SK-N-SH (cell line): ENCODE results near the gene ARRDC3. TPM values are rescaled to one million over a fixed set of nuclear protein-coding genes. Genes with fewer than 3 reads are reported as not detected.

Experiments
- CTCF ChIA-PET: fragments of 300-600, 350-600 bp; formaldehyde crosslinking; extraction: SDS; loops from one replicate; lab custom pipeline; 2021; lab: Yijun Ruan, JAX
- POLR2A ChIA-PET: fragments of 350-600 bp; sonication (Branson Sonifier 250); formaldehyde crosslinking; extraction: SDS; loops from one replicate; lab custom pipeline; 2020; ENCODE audit warnings: antibody characterized with exemption, inconsistent platforms; lab: Yijun Ruan, JAX
- DNase-seq: peaks from one replicate; pipeline ENCODE4 v3.0.0; 2012
- H2AFZ ChIP-seq: fragments of 200-600 bp; sonication (generic); 2 replicates; pipeline ENCODE4 v1.8.1; 2016; ENCODE audit warnings: antibody characterized with exemption, mild to moderate bottlenecking, low read depth
- H3F3A ChIP-seq: fragments of 200-600 bp; sonication (generic); replicated peaks from 2 replicates; pipeline ENCODE3; 2016; ENCODE audit warnings: antibody characterized with exemption, mild to moderate bottlenecking; ENCODE audit not compliant: insufficient read depth
- H3K27ac ChIP-seq, 2 experiments: fragments of 200-500 bp in 1 of 2; fragments of 200-600 bp in 1 of 2; sonication (Bioruptor generic) in 1 of 2; sonication (generic), shearing (Covaris generic) in 1 of 2; 2 replicates each; pipeline versions ENCODE4 v1.5.1 to v1.6.1; 2014 to 2016; ENCODE audit warnings: low read depth in 2 of 2, inconsistent platforms in 1 of 2, low read length in 1 of 2, mild to moderate bottlenecking in 1 of 2, mixed read lengths in 1 of 2
- H3K27me3 ChIP-seq: fragments of 200-600 bp; sonication (generic), shearing (Covaris generic); 2 replicates; pipeline ENCODE4 v1.6.1; 2016; ENCODE audit warnings: mixed run types; ENCODE audit not compliant: insufficient read depth
- H3K36me3 ChIP-seq, 2 experiments: fragments of 200-500 bp in 1 of 2; fragments of 200-600 bp in 1 of 2; sonication (Bioruptor generic) in 1 of 2; sonication (generic) in 1 of 2; replicated peaks in 1 of 2; 2 replicates each; pipeline versions ENCODE3 to v1.5.1; 2014 to 2016; ENCODE audit warnings: low read length in 1 of 2, mild to moderate bottlenecking in 1 of 2; ENCODE audit not compliant: insufficient read depth in 2 of 2, control insufficient read depth in 1 of 2
- H3K4me1 ChIP-seq, 2 experiments: fragments of 200-500 bp in 1 of 2; fragments of 200-600 bp in 1 of 2; sonication (Bioruptor generic) in 1 of 2; sonication (generic), shearing (Covaris generic) in 1 of 2; 2 replicates each; pipeline versions ENCODE4 v1.5.1 to v1.6.1; 2014 to 2016; ENCODE audit warnings: low read depth in 1 of 2, low read length in 1 of 2, mixed run types in 1 of 2; ENCODE audit not compliant: insufficient read depth in 2 of 2, control insufficient read depth in 1 of 2
- H3K4me2 ChIP-seq: fragments of 200-600 bp; sonication (generic), shearing (Covaris generic); 2 replicates; pipeline ENCODE4 v1.6.1; 2017; ENCODE audit warnings: mixed run types
- H3K4me3 ChIP-seq, 2 experiments: fragments of 200-500 bp in 1 of 2; fragments of 200-600 bp in 1 of 2; sonication (Bioruptor generic) in 1 of 2; sonication (generic), shearing (Covaris generic) in 1 of 2; 2 replicates each; pipeline versions ENCODE4 v1.5.1 to v1.8.1; 2014 to 2016; ENCODE audit warnings: low read depth in 2 of 2, inconsistent platforms in 1 of 2, low read length in 1 of 2, mild to moderate bottlenecking in 1 of 2, mixed read lengths in 1 of 2, moderate library complexity in 1 of 2
- H3K79me2 ChIP-seq: fragments of 200-600 bp; sonication (generic); 2 replicates; pipeline ENCODE4 v1.8.1; 2017; ENCODE audit warnings: mild to moderate bottlenecking; ENCODE audit not compliant: insufficient read depth
- H3K9ac ChIP-seq: fragments of 200-600 bp; sonication (generic); 2 replicates; pipeline ENCODE4 v1.6.1; 2017; ENCODE audit warnings: mixed run types
- H3K9me2 ChIP-seq: fragments of 200-600 bp; sonication (generic); 2 replicates; pipeline ENCODE4 v1.6.1; 2017; ENCODE audit warnings: mixed run types
- H3K9me3 ChIP-seq: fragments of 200-600 bp; sonication (generic); 2 replicates; pipeline ENCODE4 v1.6.1; 2017; ENCODE audit warnings: mixed run types, mild to moderate bottlenecking, moderate library complexity
- H4K20me1 ChIP-seq: fragments of 200-600 bp; sonication (generic); 2 replicates; pipeline ENCODE4 v1.6.1; 2017; ENCODE audit warnings: mild to moderate bottlenecking, mixed run types; ENCODE audit not compliant: insufficient read depth
- CHD2 ChIP-seq: fragments of 150-350 bp; IDR thresholded peaks from 2 replicates; pipeline ENCODE4 v1.6.1; 2018; ENCODE audit warnings: low read length; ENCODE audit not compliant: partially characterized antibody
- EP300 ChIP-seq, 2 experiments: IDR thresholded peaks; 2 replicates each; pipeline versions ENCODE4 v1.4.0 to v1.6.1; 2012; ENCODE audit warnings: borderline replicate concordance in 1 of 2, low read depth in 1 of 2, low read length in 1 of 2
- EZH2phosphoT487 ChIP-seq: fragments of 200-600 bp; sonication (generic); IDR thresholded peaks from 2 replicates; pipeline ENCODE4 v1.6.1; 2017; ENCODE audit warnings: low read depth, mixed run types, mild to moderate bottlenecking, antibody characterized with exemption, moderate library complexity, borderline replicate concordance
- FOXJ3 ChIP-seq: sonication (generic); formaldehyde crosslinking; IDR thresholded peaks from 2 replicates; pipeline ENCODE4 v1.5.1; 2020; ENCODE audit warnings: mild to moderate bottlenecking, missing genetic modification reagents
- GATA2 ChIP-seq: sonication (generic); formaldehyde crosslinking; IDR thresholded peaks from 2 replicates; pipeline ENCODE4 v1.5.0; 2020; ENCODE audit warnings: mild to moderate bottlenecking, missing genetic modification reagents
- IRF3 ChIP-seq: fragments of 150-350 bp; IDR thresholded peaks from 2 replicates; pipeline ENCODE4 v1.6.1; 2016; ENCODE audit warnings: mild to moderate bottlenecking, low read depth, low read length
- MXI1 ChIP-seq: IDR thresholded peaks from 2 replicates; pipeline ENCODE4 v1.6.1; 2012; ENCODE audit warnings: mild to moderate bottlenecking, low read depth, low read length, improper control_type of control experiment
- NFIC ChIP-seq: IDR thresholded peaks from 2 replicates; pipeline ENCODE4 v1.4.0; 2012; ENCODE audit warnings: borderline replicate concordance
- NRF1 ChIP-seq: IDR thresholded peaks from 2 replicates; pipeline ENCODE4 v1.6.1; 2012; ENCODE audit warnings: low read depth, mild to moderate bottlenecking, low read length
- RAD21 ChIP-seq: IDR thresholded peaks from 2 replicates; pipeline ENCODE4 v1.6.1; 2012; ENCODE audit warnings: mild to moderate bottlenecking, low read length
- REST ChIP-seq: IDR thresholded peaks from 2 replicates; pipeline ENCODE4 v1.6.1; 2012; ENCODE audit warnings: mild to moderate bottlenecking, low read depth, low read length, moderate library complexity
- RFX5 ChIP-seq: IDR thresholded peaks from 2 replicates; pipeline ENCODE4 v1.6.1; 2012; ENCODE audit warnings: mild to moderate bottlenecking, improper control_type of control experiment, low read length
- RXRA ChIP-seq: IDR thresholded peaks from 2 replicates; pipeline ENCODE4 v1.4.0; 2012; ENCODE audit warnings: low read depth, mild to moderate bottlenecking, borderline replicate concordance
- SIN3A ChIP-seq: IDR thresholded peaks from 2 replicates; pipeline ENCODE4 v1.6.1; 2012; ENCODE audit warnings: low read depth, mild to moderate bottlenecking, low read length, moderate library complexity, borderline replicate concordance
- SMC3 ChIP-seq: IDR thresholded peaks from 2 replicates; pipeline ENCODE4 v1.6.1; 2012; ENCODE audit warnings: low read depth, low read length, improper control_type of control experiment
- TAF1 ChIP-seq: IDR thresholded peaks from 2 replicates; pipeline ENCODE4 v1.6.1; 2012; ENCODE audit warnings: low read depth, mild to moderate bottlenecking, low read length, moderate library complexity, borderline replicate concordance
- TCF12 ChIP-seq: IDR thresholded peaks from 2 replicates; pipeline ENCODE4 v1.4.0; 2012
- TEAD4 ChIP-seq: IDR thresholded peaks from 2 replicates; pipeline ENCODE4 v1.4.0; 2012; ENCODE audit warnings: mild to moderate bottlenecking, borderline replicate concordance; ENCODE audit not compliant: insufficient read depth
- USF1 ChIP-seq: IDR thresholded peaks from 2 replicates; pipeline ENCODE4 v1.4.0; 2012; ENCODE audit warnings: low read depth, borderline replicate concordance
- YY1 ChIP-seq: IDR thresholded peaks from 2 replicates; pipeline ENCODE4 v1.4.0; 2012; ENCODE audit warnings: low read depth, mild to moderate bottlenecking
- WGBS: methylation state at CpG from one replicate; pipeline ENCODE4 v1.1.6; 2017; ENCODE audit warnings: low lambda C conversion rate; 5-methylcytosine and 5-hydroxymethylcytosine counted together
- polyA plus RNA-seq, 3 experiments: library from polyadenylated mRNA; depleted of rRNA; stranded (reverse); fragments of >200 nt; gene quantifications; 2 replicates each; pipeline ENCODE4 v1.2.3, GENCODE V29; 2012

ARRDC3 gene
- polyA plus RNA-seq, 1 of the 3 experiments (the other 2 are of a cell fraction), result 26.0 TPM

- H3K27me3 ChIP-seq, result no peaks in the 10 kb centered on the region
- no peak overlapping the region for H3K27ac ChIP-seq
- no peak for DNase-seq
- H3K4me3 ChIP-seq, result no peak overlapping the region
- no peaks in the 10 kb centered on the region; the same call in 1 of the 2 replicates for H3K9me2 ChIP-seq
- H3K9ac ChIP-seq, result no peak overlapping the region
- H3K79me2 ChIP-seq, result no peaks in the 10 kb centered on the region
- WGBS, result 92% methylated on average over 3 of the region's 3 CpGs
- H3K36me3 ChIP-seq, result no peaks in the 10 kb centered on the region
- H3K4me2 ChIP-seq, result no peak overlapping the region
- no peaks in the 10 kb centered on the region for H3F3A ChIP-seq
- no peak overlapping the region for H2AFZ ChIP-seq
- ChIA-PET POLR2A (no interaction called here), CTCF (interaction anchor here (1.3 to 9.7 kb wide), 4 partner anchors 14 to 553 kb away, joined by 4 to 118 read pairs (median 68); partner anchors contain the start of gene ARRDC3)
- no peaks in the 10 kb centered on the region; a peak in 2 of 4 replicates for H3K4me1 ChIP-seq
- TF ChIP-seq MXI1 (no peak), GATA2 (CRISPR knock-in tag) (no peak), EZH2phosphoT487 (no peak), RAD21 (no peak), USF1 (no peak)
- no peaks in the 10 kb centered on the region for H4K20me1 ChIP-seq
- no peaks in the 10 kb centered on the region for H3K9me3 ChIP-seq
Measured at GRCh38 chr5:91417219-91417618, 34.1 kb upstream of the ARRDC3 start.

- Histone ChIP-seq H3K36me3 (no peaks in the 10 kb centered on the region), H3K4me3 (no peak overlapping the region), H3K9me2 (no peaks in the 10 kb centered on the region; the same call in 1 of the 2 replicates), H3K27me3 (no peaks in the 10 kb centered on the region), H3K9ac (no peak overlapping the region), H3K9me3 (no peaks in the 10 kb centered on the region), H3K4me1 (no peaks in the 10 kb centered on the region; a peak in 1 of 4 replicates), H3K27ac (no peak overlapping the region), H3F3A (no peaks in the 10 kb centered on the region)
- POLR2A ChIA-PET, result no interaction called here
- 92% methylated on average over 2 of the region's 2 CpGs for WGBS
- TF ChIP-seq YY1 (no peak), SMC3 (no peak), TEAD4 (no peak), TCF12 (no peak), RAD21 (no peak), USF1 (no peak), CHD2 (no peak), REST (no peak), EP300 (IDR thresholded peaks at IDR 0.05; ENCODE audit: borderline replicate concordance in 1 of 2, low read depth in 1 of 2, low read length in 1 of 2) (no peak), FOXJ3 (CRISPR knock-in tag) (no peak), NFIC (no peak), IRF3 (no peak), TAF1 (no peak), SIN3A (no peak), RFX5 (no peak), NRF1 (no peak), RXRA (no peak)
- TF ChIP-seq, all 33 proteins: peak for 0
- H3K79me2 ChIP-seq, result no peaks in the 10 kb centered on the region
- CTCF ChIA-PET, result interaction anchor here (1.4 to 9.7 kb wide), 4 partner anchors 15 to 552 kb away, joined by 3 to 118 read pairs (median 68); partner anchors contain the start of gene ARRDC3
- no peak overlapping the region for H2AFZ ChIP-seq
- H4K20me1 ChIP-seq, result no peaks in the 10 kb centered on the region
- no peak for DNase-seq
- H3K4me2 ChIP-seq, result no peak overlapping the region
Measured at GRCh38 chr5:91416491-91416890, 33.4 kb upstream of the ARRDC3 start.
